Anterior cingulate cortex (tissue), 58 donors: ENCODE results near the gene CLEC12A.

Experiments
- DNase-seq, 58 donors: peaks; one replicate each; lab custom pipeline; 2025; lab: John Stamatoyannopoulos, UW

Gene CLEC12A

GRCh38 chr12:10031321-10031720 is 60.1 kb downstream of the CLEC12A start:
- DNase-seq = no peak

DNA sequence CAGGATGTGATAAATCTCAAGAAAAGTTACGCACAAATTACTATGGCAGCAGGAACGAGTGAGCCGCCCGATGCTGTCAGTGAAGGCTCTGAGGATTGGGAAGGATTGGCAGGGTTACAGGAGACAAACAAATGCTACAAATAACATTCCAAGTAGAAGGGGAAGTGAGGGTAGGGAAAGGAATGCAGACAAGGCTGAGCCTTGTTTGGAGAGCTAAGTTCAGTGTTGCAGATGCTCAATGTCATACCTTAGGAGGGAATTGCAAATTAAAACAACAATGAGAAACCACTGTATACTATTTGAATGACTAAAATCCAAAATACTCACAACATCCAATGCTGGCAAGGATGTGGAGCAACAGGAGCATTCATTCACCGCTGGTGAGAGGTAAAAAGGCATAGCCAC is 60.6 kb downstream of the CLEC12A start:
- DNase-seq = no peak

DNA sequence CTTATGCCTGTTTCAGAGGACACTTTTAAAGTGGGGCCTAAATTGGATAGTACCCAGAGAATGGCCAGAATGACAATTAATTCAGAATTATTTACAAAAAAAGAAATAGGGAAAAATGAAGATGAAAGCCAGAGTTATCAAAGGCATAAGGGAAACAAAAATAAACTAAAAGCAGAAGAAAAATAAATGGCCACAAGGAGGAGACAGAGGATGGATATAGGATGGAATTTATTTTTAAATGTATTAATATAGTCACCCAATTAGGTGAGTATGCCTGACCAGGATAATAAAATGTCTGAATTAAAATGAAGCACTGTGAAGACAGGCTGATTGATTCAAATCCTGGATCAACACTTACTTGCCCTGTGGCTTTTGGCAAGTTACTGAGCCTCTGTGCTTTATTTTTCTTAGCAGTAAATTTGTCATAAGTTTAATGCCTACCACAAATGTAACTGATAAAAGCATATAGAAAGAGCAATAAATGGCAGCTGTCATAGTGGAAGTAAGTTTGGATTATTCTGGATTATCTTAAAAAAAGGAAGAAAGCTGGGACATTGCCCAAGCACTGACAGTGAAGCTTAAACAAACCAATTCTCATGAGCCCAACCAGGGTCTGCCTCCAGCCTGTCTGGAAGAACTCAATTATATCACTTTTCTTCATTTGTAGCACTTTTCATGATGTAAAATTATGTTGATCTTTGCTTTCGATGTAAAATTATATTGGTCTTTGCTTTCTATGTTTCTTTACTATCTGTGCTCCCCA is 62.8 kb downstream of the CLEC12A start:
- no peak for DNase-seq
